ENCODE measurements around the gene SIK2.

SIK2 gene

DNA sequence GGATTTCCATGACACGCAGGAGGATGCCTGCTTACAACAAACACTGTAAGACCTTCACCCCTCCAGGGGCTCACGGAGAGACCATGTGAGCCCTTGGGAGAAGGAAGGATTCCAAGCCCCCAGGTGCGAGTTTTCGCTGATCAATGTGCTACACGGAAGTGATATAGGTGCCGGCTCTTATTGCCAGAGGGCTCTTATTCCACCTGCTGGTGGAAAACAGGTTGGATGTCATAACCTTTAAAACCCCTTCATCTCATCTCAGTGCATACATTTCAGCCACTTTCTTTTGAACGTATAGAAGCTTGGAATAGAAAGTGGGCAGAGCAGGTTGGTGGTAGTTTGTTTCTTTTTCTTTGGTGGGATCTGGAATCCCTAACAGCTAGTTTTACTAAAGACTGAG lies 35.9 kb upstream of the SIK2 start:
- Histone ChIP-seq H3K4me3 (ENCODE audit: low read depth in 1 of 2, low read length in 2 of 2) (no peak overlapping the region), H3K4me1 (ENCODE audit: insufficient read depth, low read length) (no peaks in the 10 kb centered on the region), H3K36me3 (ENCODE audit: insufficient read depth, low read length) (no peaks in the 10 kb centered on the region), H3K27ac (ENCODE audit: low read depth, low read length) (no peak overlapping the region), H3K27me3 (ENCODE audit: control insufficient read depth in 1 of 2, insufficient read depth in 2 of 2, low read length in 2 of 2) (no peaks in the 10 kb centered on the region), H3K9me3 (ENCODE audit: low read length) (no peaks in the 10 kb centered on the region), H3K9ac (ENCODE audit: low read length) (no peak overlapping the region)

DNA sequence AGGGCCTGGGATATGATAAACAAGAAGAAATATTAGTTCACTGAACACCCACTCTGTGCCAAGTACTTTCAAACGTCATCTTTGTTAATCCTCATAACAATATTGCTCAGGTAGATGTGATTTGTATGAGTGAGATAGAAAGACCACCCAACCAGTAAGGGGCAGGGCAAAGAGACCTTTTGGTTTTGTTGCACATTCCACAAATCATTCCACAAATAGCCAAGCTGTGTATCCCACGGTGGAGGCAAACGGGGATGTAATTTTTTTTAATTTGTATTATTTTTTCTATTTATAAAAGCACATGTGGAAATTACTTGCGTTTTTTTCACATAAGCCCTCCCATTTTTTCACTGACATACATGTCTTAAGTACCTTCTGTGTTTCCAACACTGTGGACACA lies 32.8 kb upstream of the SIK2 start:
- Histone ChIP-seq H3K27me3 (ENCODE audit: control insufficient read depth in 1 of 2, insufficient read depth in 2 of 2, low read length in 2 of 2) (no peaks in the 10 kb centered on the region), H3K27ac (ENCODE audit: low read depth, low read length) (no peak overlapping the region), H3K9ac (ENCODE audit: low read length) (no peak overlapping the region), H3K4me3 (ENCODE audit: low read depth in 1 of 2, low read length in 2 of 2) (no peak overlapping the region), H3K36me3 (ENCODE audit: insufficient read depth, low read length) (no peaks in the 10 kb centered on the region), H3K4me1 (ENCODE audit: insufficient read depth, low read length) (peaks cover 5% of the 10 kb centered on the region), H3K9me3 (ENCODE audit: low read length) (no peaks in the 10 kb centered on the region)

DNA sequence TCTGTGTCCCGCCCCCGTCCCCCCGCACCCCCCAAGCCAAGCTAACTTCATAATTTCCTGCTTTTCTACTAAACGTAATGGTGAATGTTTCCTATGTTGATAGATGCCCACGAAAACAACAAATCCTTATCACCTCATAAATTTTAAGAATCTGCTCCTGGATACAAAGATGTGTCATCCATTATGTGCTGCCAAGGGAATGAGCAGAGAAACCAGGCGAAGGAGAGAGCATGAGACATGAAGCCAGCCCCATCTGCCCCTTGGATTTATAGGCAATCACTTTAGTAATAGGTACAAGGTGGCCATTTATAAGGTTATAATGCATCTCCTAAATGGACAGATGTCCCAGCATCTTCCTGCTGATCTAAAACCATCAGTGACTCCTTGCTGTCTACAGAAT lies 31.5 kb upstream of the SIK2 start:
- Histone ChIP-seq H3K9ac (ENCODE audit: low read length) (no peak overlapping the region), H3K27ac (ENCODE audit: low read depth, low read length) (no peak overlapping the region), H3K27me3 (ENCODE audit: control insufficient read depth in 1 of 2, insufficient read depth in 2 of 2, low read length in 2 of 2) (no peaks in the 10 kb centered on the region), H3K36me3 (ENCODE audit: insufficient read depth, low read length) (no peaks in the 10 kb centered on the region), H3K9me3 (ENCODE audit: low read length) (no peaks in the 10 kb centered on the region), H3K4me1 (ENCODE audit: insufficient read depth, low read length) (peaks cover 5% of the 10 kb centered on the region), H3K4me3 (ENCODE audit: low read depth in 1 of 2, low read length in 2 of 2) (no peak overlapping the region)

DNA sequence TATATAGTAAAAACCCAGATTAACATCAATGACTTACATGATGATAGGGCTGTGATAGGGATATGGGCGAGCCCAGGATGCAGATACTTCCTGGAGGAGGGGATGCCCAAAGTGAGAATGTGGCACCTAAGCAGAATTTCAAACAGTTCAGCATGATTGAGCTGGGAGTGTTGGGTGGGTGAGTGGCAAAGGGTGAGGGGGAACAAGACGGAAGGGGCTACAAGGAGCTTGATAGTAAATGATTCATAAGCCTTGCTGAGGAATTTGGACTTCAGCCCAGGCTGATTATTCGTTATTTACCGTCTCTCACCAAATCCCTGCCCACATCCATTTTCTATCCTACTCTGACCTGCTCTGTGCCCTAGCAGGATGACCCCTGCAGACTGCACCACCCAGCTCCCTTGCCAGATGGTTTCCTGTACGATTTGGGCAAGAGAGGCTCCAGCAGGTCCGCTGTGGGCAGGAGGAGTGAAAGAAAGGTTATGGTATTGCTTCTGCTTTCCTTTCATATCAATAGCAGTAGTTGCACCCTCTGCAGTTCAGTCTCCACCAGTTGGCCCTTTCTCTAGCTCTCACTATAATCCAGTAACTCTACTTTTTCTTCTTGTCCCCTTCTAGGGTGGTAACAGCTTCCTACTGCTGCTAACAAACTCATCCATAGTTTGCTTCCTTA lies 30.3 kb upstream of the SIK2 start:
- Histone ChIP-seq H3K4me1 (ENCODE audit: insufficient read depth, low read length) (peaks cover 5% of the 10 kb centered on the region), H3K27me3 (ENCODE audit: control insufficient read depth in 1 of 2, insufficient read depth in 2 of 2, low read length in 2 of 2) (no peaks in the 10 kb centered on the region), H3K9me3 (ENCODE audit: low read length) (no peaks in the 10 kb centered on the region), H3K4me3 (ENCODE audit: low read depth in 1 of 2, low read length in 2 of 2) (no peak overlapping the region), H3K27ac (ENCODE audit: low read depth, low read length) (no peak overlapping the region), H3K9ac (ENCODE audit: low read length) (no peak overlapping the region), H3K36me3 (ENCODE audit: insufficient read depth, low read length) (no peaks in the 10 kb centered on the region)

DNA sequence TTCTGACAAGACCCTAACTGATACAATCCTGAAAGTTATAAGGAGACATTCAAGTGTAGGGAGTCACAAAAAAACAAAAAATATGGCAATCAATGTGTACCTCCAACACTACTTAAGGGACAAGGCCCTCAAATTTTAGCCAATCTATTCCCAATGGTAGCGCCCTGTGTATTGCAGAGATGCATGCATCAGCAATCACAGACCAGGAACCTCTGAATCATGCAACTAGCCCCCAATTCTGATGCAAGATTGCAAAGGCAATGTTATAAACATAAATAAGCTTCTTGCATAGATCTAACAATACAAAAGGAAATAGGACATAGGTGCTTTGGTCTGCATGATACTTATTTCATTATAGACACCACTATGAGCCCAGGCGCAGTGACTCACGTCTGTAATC lies 29.7 kb upstream of the SIK2 start:
- H3K9me3 ChIP-seq (ENCODE audit: low read length), result no peaks in the 10 kb centered on the region

DNA sequence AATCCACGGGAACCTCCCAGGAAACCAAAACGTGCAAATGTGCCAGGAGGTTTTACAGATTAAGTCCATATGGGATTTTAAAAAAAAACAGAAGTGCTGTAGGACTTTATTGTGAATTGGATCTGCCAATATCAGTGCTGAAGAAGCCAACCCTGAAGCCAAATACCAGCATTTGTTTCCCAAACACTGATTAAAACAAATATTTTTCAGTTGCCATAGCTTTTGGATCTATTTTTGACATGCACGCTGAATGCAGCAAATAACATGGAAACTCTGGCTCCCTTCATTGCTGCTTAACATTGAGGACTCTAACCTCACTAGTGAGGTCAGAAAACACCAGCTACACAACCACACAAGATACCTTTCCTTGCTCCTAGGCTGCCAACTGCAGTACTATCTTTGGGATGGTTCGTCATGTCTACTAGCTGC lies 28.4 kb upstream of the SIK2 start:
- Histone ChIP-seq H3K4me1 (ENCODE audit: insufficient read depth, low read length) (peaks cover 5% of the 10 kb centered on the region), H3K4me3 (ENCODE audit: low read depth in 1 of 2, low read length in 2 of 2) (no peak overlapping the region), H3K27ac (ENCODE audit: low read depth, low read length) (no peak overlapping the region), H3K36me3 (ENCODE audit: insufficient read depth, low read length) (no peaks in the 10 kb centered on the region), H3K27me3 (ENCODE audit: control insufficient read depth in 1 of 2, insufficient read depth in 2 of 2, low read length in 2 of 2) (no peaks in the 10 kb centered on the region), H3K9me3 (ENCODE audit: low read length) (no peaks in the 10 kb centered on the region), H3K9ac (ENCODE audit: low read length) (no peak overlapping the region)

More for the DNA sequence above, 29.7 kb upstream of the SIK2 start:
- no peak overlapping the region for H3K9ac ChIP-seq (ENCODE audit: low read length)
- no peak overlapping the region for H3K27ac ChIP-seq (ENCODE audit: low read depth, low read length)
- no peaks in the 10 kb centered on the region for H3K36me3 ChIP-seq (ENCODE audit: insufficient read depth, low read length)
- H3K4me3 ChIP-seq (ENCODE audit: low read depth in 1 of 2, low read length in 2 of 2), result no peak overlapping the region
- peaks cover 5% of the 10 kb centered on the region for H3K4me1 ChIP-seq (ENCODE audit: insufficient read depth, low read length)
- no peaks in the 10 kb centered on the region for H3K27me3 ChIP-seq (ENCODE audit: control insufficient read depth in 1 of 2, insufficient read depth in 2 of 2, low read length in 2 of 2)

DNA sequence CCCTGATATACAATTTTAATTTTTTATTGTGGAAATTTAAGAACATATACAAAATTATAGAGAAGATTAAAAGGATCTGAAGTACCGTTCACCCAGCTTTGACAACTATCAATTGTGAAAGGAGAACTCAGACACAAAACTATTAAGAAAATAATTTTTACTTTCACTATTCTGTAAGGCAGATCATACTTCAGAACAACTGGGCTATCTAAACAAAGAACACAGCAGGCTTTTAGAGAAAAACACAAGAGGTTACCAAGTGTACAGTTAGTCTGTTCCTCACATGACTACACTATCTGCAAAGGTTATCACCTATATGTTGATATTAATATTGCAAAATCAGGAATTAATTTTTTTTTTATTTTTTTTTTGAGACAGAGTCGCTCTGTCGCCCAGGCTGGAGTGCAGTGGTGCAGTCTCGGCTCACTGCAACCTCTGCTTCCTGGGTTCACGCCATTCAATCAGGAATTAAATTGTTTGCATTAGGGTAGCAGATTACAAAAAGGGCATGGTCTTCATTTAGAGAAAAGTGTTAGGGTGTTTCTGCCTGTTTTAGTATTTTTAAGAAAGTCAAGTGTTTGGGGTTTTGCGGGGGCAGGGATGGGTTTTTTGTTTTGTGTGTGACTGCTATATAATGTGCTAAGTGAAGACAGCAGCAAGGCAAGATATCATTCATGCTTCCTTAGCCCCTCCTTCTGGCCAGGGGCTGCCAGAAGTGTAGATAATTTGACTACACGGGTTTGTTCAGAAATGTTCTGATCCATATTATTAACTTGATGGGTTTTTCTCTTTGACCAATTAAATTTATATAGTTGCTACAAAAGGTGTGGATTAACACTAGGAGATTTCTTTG lies 27.6 kb upstream of the SIK2 start:
- Histone ChIP-seq H3K9me3 (ENCODE audit: low read length) (no peaks in the 10 kb centered on the region), H3K4me3 (ENCODE audit: low read depth in 1 of 2, low read length in 2 of 2) (no peak overlapping the region), H3K27me3 (ENCODE audit: control insufficient read depth in 1 of 2, insufficient read depth in 2 of 2, low read length in 2 of 2) (no peaks in the 10 kb centered on the region), H3K4me1 (ENCODE audit: insufficient read depth, low read length) (peaks cover 5% of the 10 kb centered on the region), H3K27ac (ENCODE audit: low read depth, low read length) (no peak overlapping the region), H3K36me3 (ENCODE audit: insufficient read depth, low read length) (no peaks in the 10 kb centered on the region), H3K9ac (ENCODE audit: low read length) (no peak overlapping the region)

DNA sequence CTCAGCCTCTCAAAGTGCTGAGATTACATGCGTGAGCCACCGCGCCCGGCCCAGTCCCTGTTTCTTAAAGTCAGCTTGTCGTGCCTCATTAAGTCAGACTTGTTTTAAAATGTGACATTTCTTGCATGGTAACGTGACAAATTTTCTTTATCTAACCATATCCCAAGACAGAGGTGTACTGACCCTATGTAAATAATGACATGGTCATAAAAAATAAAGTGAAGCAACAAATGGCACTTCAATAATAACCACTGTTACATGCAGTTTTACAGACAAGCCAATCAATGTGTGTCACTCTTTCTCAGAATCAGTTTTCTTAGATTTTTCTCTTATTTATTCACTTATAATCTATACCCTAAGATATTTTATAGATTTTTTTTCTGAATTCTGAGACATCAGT lies 26.5 kb upstream of the SIK2 start:
- H3K9ac ChIP-seq (ENCODE audit: low read length), result no peak overlapping the region
- no peaks in the 10 kb centered on the region for H3K36me3 ChIP-seq (ENCODE audit: insufficient read depth, low read length)
- H3K4me1 ChIP-seq (ENCODE audit: insufficient read depth, low read length), result peaks cover 5% of the 10 kb centered on the region
- H3K4me3 ChIP-seq (ENCODE audit: low read depth in 1 of 2, low read length in 2 of 2), result no peak overlapping the region
- no peak overlapping the region for H3K27ac ChIP-seq (ENCODE audit: low read depth, low read length)
- H3K27me3 ChIP-seq (ENCODE audit: control insufficient read depth in 1 of 2, insufficient read depth in 2 of 2, low read length in 2 of 2), result no peaks in the 10 kb centered on the region
- H3K9me3 ChIP-seq (ENCODE audit: low read length), result no peaks in the 10 kb centered on the region

DNA sequence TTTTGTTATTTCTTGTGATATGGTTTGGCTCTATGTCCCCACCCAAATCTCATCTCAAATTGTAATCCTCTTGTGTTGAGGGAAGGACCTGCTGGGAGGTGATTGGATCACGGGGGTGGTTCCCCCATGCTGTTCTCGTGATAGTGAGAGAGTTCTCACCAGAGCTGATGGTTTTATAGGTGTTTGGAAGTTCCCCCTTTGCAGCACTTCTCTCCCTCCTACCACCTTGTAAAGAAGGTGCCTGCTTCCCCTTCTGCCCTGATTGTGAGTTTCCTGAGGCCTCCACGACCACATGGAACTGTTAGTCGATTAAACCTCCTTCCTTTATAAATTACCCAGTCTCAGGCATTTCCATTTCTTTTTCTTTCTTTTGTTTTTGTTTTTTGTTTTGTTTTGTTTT lies 24.4 kb upstream of the SIK2 start:
- Histone ChIP-seq H3K4me3 (ENCODE audit: low read depth in 1 of 2, low read length in 2 of 2) (no peak overlapping the region), H3K27me3 (ENCODE audit: control insufficient read depth in 1 of 2, insufficient read depth in 2 of 2, low read length in 2 of 2) (no peaks in the 10 kb centered on the region), H3K27ac (ENCODE audit: low read depth, low read length) (no peak overlapping the region), H3K4me1 (ENCODE audit: insufficient read depth, low read length) (peaks cover 5% of the 10 kb centered on the region), H3K36me3 (ENCODE audit: insufficient read depth, low read length) (no peaks in the 10 kb centered on the region), H3K9me3 (ENCODE audit: low read length) (no peaks in the 10 kb centered on the region), H3K9ac (ENCODE audit: low read length) (no peak overlapping the region)

DNA sequence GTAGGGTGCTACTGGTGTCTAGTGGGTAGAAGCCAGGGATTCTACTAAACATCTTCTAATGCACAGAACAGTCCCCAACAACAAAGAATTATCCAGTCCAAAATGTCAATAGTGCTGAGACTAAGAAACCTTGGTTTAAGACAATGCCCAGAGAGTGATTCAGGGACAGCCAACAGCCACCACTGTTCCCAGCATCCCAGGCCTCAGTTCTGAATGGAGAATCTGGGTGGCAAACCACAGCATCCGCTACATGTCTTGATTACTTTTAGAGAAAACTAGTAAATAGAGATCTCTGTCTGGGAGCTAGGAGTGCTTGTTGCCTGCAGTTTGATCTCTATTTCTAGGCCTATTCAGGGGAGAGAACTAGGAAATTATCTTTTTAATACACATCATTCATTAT lies 20.9 kb upstream of the SIK2 start:
- no peak overlapping the region for H3K4me3 ChIP-seq (ENCODE audit: low read depth in 1 of 2, low read length in 2 of 2)
- H3K27ac ChIP-seq (ENCODE audit: low read depth, low read length), result no peak overlapping the region
- H3K9me3 ChIP-seq (ENCODE audit: low read length), result no peaks in the 10 kb centered on the region
- H3K9ac ChIP-seq (ENCODE audit: low read length), result no peak overlapping the region
- no peaks in the 10 kb centered on the region for H3K4me1 ChIP-seq (ENCODE audit: insufficient read depth, low read length)
- no peaks in the 10 kb centered on the region for H3K27me3 ChIP-seq (ENCODE audit: control insufficient read depth in 1 of 2, insufficient read depth in 2 of 2, low read length in 2 of 2)
- H3K36me3 ChIP-seq (ENCODE audit: insufficient read depth, low read length), result no peaks in the 10 kb centered on the region

DNA sequence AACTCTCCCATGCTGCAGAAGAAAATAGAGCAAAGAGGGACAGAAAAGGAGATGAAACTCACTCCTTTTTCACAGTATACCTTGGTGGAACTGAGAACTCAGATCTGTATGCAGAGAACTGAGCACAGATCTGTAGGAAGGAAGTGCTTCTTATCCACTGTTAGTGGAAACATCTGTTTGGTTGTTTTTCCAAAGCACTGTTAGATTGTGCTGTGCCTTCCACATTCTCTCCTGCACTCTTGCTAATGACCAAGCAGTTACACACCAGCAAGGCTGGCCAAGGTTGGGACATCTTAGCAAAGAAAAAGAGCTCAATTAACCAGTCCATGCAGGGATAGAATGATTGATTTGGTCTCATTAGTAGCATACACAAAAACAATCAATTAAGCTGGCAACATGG lies 20.1 kb upstream of the SIK2 start:
- H3K9ac ChIP-seq (ENCODE audit: low read length), result no peak overlapping the region
- no peak overlapping the region for H3K27ac ChIP-seq (ENCODE audit: low read depth, low read length)
- no peaks in the 10 kb centered on the region for H3K36me3 ChIP-seq (ENCODE audit: insufficient read depth, low read length)
- H3K4me3 ChIP-seq (ENCODE audit: low read depth in 1 of 2, low read length in 2 of 2), result no peak overlapping the region
- no peaks in the 10 kb centered on the region for H3K9me3 ChIP-seq (ENCODE audit: low read length)
- H3K4me1 ChIP-seq (ENCODE audit: insufficient read depth, low read length), result no peaks in the 10 kb centered on the region
- no peaks in the 10 kb centered on the region for H3K27me3 ChIP-seq (ENCODE audit: control insufficient read depth in 1 of 2, insufficient read depth in 2 of 2, low read length in 2 of 2)

DNA sequence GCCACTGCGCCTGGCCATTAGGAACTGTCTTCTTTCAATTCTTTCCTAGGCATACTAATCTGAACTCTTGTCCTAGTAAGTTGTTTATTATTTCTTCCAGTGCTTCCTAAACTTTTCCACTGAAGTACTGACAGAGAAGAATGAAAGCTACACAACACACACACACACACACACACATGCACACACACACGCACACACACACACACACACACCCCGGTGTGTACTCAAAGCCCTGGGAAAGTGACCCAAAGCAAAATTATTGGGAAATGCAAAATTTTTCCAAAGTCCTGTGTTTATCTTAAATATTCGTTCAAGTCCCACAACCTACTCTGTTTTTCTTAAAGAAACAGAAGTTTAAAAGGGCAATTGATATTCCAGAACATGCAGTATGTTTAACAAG lies 19.4 kb upstream of the SIK2 start:
- Histone ChIP-seq H3K9ac (ENCODE audit: low read length) (no peak overlapping the region), H3K4me3 (ENCODE audit: low read depth in 1 of 2, low read length in 2 of 2) (no peak overlapping the region), H3K27me3 (ENCODE audit: control insufficient read depth in 1 of 2, insufficient read depth in 2 of 2, low read length in 2 of 2) (no peaks in the 10 kb centered on the region), H3K9me3 (ENCODE audit: low read length) (no peaks in the 10 kb centered on the region), H3K36me3 (ENCODE audit: insufficient read depth, low read length) (no peaks in the 10 kb centered on the region), H3K4me1 (ENCODE audit: insufficient read depth, low read length) (no peaks in the 10 kb centered on the region), H3K27ac (ENCODE audit: low read depth, low read length) (no peak overlapping the region)

All from muscle layer of colon (tissue), 2 donors.